Non-pigmented ciliary epithelial cell (primary cell): ENCODE measurements around the gene RAD9A.

Experiments used
- DNase-seq: peaks from one replicate; pipeline ENCODE4 v3.0.0-alpha.2; 2010; ENCODE audit warnings: low read depth

The RAD9A gene

DNA sequence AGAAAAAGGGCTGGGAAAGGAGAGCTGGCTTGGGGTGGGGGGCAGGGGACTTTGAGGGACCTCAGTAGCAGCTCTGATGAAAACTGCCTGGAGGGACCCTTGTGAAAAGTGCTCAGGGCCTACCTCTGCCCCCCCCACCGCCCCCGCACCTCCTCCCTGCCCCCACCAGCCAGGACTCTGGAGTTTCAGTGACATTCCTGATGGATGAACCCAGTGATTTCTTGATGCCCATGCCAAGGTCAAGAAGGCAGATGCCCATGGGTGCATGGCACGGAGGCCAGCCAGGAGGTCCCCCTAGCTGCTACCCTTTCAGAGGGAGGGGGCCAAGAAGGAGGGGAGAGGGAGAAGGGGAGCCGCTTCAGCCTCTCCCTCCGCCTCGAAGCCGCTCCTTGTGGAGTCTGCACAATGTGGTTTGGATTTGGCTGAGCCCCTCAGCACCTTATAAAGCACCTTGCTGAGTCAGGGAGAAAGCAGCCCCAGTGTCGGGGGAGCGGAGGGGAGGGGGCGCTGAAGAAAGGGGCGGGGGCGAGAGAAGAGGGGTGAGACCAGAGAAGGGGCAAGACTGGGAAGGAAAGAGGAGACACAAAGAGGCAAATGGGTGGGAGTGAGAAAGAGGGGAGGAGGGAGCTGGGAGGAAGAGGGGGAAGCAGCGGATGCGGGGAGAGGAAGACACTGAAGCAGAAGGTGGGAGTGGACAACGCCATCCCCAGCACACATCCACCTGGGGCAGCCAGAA is 16.3 kb upstream of the RAD9A start:
- no peak for DNase-seq

DNA sequence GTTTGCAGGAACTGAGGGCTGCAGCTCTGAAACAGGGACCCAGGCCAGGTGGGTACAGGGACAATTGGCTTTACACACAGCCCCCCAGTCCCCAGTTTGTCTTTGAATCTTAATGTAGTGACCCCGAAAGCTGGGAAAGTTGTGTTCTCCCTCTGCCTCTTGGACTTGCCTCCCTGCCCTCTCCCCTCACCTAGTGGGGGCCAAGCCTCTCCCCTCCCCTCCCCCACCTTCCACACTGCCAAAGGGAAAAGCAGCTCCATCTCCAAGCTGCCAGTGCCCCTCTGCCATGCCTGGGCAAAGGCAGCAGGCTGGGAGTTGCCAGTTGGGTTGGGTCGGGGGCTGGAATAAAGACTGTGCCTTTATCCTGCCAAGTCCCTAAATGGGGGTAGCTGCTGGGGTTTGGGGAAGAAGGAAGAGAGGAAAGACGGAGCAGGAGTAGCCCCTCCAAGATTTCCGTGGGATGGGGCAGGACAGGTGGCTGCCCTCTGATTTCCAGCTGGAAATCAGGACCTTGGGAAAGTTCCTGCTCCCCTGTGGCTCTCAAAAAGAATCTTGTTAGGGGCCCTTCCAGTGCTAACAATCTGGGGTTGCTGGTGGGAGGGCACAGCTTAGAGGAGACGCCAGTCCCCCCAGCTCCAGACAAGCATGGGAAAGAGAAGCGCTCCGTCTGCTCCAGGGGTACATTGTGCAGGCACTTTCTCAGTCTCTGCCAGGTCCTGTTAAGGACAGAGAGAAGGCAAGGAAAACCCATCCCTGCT is 15.5 kb upstream of the RAD9A start:
- no peak for DNase-seq

DNA sequence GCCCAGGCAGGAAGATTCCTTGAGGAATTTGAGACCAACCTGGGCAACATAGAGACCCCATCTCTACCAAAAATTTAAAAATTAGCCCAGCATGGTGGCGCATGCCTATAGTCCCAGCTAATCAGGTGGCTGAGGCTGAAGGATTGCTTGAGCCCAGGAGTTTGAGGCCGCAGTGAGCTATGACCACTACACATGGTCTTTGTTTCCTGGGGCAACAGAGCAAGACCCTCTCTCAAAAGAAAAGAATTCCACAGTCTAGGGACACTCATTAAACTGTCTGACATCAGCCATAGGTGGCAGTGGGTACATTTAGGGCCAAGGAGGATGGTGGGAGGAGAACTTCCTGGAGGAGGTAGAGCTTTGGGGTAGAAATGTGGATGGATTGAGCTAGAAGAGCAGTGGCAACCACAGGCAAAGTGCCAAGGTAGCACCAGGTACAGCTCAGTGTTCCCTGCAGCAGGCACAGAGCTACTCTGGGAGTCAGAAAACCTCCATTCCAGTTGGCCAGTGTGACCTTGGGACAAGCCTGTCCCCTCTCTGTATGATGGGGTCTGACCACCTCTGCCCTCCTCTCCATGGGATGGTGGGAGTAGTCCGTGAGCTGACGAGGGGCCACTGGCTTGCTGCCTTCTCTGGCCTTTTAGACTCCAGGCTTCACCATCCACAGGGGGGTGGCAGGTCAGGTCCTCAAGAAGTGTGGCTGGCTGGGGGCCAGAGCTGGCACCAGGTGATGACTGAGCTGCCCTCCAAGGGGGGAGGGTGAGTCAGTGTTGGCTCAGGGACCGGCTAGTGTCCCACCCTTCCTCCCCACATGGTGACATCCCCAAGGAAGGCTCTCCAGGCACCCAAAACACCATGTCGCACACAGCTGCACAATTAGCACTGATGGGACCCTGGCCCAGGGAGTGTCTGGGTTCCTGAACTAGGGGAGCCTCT is 14.6 kb upstream of the RAD9A start:
- DNase-seq = no peak

DNA sequence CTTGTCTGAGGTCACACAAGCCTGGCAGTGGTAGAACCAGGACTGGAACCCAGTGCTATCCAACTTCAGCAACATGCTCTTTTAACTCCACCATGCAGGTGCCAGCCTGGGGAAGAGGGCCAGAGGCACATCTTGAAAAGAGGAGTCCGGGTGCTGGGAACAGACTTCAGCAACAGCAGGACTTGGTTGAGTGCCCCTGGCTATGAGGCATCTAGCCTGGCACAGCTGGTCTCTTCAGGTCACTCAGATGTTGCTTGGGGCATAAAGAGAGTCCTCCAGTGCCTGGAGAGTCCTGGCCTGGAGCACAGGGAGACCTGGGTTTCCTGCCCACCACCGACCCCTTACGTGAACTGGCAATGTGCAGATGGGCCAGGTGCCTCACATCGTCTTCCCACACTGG is 13.2 kb upstream of the RAD9A start:
- DNase-seq = no peak

DNA sequence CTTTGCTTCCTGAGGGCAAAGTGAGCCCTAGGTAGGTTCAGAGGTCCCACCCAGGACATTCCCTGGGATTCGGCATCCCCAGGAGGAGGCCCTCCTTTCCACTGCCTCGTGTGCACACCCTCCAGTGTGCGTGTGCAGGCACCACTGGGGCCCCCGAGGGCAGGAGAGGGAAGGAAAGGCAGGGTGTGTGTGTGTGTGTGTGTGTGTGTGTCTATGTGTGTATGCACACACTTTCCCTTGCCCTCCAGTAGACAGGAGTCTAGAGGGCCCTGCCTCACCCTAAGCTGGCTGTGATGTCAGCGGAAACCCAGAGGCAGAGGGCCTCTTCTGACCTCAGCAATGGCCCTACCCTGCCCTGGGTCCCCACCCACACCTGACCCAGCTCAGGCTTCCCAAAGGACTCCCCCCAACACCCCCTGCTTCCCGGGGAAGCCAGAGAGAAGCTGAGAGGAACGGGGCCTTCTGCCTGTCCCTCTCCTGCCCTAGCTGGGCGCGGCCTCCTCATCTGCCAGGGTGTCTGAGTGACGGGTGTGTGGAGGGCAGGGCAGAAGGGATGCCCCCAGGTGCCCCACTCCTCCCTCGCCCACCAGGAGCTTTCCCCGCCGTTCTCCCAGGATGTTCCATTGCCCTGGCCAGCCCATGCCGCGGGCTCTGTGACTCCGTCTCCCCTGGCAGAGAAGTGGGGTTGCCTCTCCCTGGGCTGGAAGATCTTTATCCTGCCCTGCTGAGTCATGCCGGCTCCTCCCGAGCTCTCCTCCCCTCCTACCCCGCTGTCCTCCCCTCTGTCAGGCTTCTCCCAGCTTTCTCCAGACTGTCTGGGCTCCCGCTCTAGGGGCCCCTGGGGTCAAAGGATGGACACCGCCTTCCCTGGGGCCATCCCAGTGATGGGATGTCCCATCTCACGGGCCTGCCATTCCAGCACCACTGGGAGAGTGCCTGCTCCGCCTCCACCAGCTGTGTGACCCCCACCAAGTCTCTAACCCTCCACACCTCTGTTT is 12.4 kb upstream of the RAD9A start:
- DNase-seq = no peak

DNA sequence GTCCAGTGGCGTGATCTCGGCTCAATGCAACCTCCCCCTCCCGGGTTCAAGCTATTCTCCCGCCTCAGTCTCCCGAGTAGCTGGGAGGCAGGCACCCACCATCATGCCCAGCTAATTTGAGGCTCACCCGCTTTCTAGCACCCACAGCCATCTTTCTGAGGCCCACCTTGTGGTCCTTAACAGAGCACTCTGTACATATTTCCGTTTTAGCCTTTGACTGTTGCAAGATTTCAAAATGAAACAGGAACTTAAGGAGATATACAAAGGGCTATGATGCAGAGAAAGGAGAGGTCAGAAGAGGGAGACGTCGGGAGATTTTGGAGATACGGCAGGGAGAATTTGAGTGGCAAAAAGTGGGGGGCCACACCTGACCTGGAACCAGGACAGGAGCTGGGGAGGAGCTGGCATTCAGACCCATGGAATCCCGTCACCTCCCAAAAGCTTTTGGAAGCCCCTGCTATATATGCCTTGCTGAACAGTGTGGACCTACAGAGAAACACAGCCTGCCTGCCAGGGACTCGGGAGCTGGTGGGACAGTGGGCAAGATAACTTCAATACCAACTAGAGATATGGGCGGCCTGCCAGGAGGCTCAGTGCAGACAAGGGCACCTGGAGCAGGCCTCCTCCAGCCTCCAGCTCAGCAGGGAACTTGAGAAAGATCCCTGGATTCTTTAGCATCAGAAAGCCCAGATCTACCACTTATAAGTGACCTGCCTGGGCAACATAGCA is 10.4 kb upstream of the RAD9A start:
- DNase-seq = no peak

DNA sequence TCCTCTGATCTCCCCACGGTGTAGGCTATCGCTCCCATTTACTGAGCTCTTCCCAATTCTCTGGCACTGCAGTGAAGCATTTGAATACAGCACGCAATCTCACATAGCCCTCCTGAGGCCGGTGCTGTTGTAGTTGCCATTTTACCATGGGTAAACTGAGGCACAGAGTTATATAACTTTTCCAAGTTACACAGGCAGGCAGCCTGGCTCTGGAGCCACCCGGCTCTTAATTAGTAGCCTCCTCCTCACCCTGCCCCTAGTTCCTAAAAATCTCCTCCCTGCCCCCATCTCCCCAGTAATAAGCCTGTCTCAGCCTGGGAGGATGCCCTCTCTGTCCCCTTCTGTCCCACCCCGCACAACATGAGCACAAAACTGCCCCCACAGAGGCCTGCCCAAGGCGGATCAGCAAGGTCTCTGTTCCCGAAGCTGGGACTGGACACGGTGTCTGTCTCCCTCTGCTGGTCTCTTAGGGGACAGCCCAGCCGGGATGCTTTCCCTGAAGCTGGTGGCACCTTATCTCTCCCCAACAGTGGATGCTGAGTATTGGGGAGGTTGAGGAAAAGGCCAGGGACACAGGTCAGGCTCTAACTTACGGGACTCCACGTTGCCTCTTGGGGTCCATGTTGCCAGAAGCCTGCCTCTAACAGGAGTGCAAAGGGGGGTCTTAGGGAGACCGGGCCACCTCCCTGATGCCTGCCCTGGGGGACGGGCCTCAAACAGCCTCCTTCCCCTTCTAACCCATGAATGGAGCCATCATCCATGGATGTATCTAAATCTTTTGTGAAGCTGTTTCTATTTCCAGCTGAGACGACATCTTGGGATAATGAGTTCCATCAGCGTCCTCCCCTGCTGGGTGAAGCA is 9.3 kb upstream of the RAD9A start:
- DNase-seq = no peak

DNA sequence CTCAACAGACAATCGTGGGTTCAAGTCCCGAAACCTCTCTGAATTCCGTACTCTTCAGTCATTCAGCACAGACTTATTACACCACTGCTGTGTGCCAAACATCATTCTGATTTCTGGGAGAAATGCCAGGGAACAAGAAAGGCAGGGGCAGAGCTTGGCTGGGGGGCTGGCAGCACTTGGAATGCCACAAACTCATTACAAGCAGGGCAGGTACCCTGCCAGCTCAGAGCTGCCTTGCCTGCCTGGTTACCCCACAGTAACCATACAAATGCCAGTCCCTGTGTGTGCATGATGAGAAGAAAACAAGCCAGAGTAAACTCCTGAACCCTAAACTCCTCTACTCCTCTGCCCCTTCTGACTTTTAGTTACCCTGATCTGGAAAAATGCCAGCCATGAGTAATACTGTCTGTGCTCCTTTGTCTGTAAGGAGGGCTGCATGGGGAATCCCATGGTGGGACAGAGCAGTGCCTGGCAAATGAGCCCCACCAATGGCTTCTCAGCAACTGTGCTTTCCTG is 6.9 kb upstream of the RAD9A start:
- DNase-seq = no peak

DNA sequence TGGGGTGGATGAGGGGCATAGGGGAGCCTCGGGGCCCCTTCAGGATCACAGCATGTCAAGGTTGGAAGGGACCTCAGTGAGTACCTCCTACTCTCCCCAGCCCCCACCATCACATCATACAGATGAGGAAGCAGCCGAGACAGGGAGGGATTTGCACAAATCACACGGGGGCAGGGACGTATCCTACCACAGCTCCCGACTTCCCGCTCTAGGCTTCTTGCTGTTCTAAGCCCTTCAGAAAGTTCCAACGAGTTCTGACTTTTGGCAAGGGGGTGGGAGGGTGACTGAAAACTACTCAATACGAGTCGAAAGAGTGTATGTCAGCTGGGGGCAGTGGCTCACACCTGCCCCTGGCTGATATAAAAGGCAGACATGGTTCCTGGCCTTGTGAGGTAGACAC is 4.7 kb upstream of the RAD9A start:
- no peak for DNase-seq

DNA sequence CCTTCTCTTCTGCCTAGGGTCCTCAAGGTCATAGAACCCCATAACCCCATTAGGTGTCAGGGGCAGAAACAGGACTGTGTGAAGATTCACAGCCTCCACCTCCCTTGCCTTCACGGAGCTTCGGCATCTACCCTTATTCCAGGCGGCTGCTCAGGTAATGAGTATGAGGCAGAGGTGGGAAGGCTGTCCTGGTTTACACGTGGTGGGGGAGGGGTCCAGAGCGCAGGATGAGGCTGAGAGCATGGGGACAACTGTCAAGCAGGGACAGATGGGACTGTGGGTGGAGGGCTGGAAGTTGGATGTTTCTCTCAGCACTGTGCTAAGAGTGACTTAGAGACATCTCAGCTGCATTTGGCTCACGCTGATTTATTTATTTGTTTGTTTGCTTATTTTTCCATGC is 4.3 kb upstream of the RAD9A start:
- DNase-seq = no peak

DNA sequence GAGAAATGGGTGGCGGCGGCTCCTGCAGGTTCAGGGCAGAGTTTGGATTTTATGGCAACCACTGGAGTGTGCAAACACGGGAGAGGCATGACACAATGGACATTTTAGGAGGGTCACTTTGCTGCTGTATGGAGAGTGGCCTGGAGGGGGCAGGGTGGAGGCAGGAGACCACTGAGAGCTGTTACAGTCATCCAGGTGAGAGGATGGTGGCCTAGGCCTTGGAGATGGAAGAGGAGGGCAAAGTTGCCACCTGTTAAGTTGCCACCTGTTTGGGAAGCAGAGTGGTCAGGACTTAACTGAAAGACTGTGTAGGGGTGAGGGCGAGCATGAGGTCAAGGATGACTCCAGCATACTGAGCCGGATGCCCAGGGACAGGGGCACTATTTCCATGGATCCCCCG is 2.3 kb upstream of the RAD9A start:
- no peak for DNase-seq

DNA sequence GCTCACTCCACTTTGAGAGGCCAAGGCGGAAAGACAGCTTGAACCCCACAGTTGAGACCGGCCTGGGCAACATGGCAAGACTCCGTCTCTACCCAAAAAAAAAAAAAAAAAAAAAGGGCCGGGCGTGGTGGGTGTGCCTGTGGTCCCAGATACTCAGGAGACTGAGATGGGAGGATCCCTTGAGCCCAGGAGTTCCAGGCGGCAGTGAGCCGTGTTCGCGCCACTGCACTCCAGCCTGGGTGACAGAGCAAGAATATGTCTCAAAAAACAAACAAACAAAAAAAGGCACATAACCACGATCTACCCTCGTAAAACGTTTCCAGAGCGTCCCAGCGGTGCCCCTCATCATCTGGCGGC is 861 bp upstream of the RAD9A start:
- no peak for DNase-seq

DNA sequence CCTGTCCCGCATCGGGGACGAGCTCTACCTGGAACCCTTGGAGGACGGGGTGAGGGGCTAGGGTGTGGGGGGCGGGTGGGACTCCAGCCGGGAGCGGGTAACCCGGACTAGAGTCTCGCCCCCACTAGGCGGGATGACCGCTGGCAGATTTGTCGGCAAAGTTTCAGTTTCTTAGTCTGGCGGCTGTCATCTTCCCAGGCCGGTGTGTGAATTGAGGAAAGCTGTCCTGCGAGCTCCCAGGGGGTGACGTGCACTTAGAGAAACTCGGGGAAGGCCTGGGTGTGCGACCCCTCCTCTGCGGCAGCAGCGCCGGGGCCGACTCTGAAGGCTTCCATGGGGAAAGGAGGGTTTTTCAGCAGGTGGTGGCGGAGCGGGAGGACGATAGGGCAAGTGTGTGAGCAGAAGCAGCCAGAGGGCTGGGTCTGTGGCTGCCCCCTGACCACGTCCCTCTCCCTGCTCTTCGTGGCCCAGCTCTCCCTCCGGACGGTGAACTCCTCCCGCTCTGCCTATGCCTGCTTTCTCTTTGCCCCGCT is 463 bp downstream of the RAD9A start:
- DNase-seq = no peak

DNA sequence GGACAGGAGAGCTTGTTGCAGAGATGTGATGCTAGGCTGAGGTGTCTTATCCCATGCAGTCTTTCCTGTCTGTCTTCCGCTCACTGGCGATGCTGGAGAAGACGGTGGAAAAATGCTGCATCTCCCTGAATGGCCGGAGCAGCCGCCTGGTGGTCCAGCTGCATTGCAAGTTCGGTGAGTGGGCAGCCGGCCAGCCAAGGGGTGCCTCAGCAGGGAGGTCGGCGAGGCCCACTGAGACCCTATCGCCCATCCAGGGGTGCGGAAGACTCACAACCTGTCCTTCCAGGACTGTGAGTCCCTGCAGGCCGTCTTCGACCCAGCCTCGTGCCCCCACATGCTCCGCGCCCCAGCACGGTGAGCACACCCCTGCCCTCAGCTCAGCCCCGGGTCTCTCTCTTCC is 1.7 kb downstream of the RAD9A start:
- DNase-seq = no peak

DNA sequence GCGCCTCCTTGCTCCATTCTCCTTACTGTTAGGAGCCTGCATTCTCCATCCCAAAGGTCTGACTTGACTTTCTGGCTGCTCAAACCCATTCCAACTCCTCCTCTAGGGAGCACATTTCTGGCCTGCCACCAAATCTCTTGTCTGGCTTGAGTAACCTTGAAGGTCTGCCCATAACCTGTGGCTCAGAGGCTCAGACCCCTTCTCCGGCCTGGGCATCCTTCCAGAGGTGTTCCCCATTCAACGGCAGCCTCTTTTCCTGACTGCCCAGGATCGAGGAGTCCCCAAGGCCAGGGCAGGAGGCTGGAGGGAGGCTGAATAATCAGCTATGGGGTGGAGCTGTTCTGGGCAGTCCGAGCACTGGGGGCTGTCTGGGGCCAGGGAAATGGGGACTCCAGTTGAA is 2.2 kb downstream of the RAD9A start:
- DNase-seq = no peak

DNA sequence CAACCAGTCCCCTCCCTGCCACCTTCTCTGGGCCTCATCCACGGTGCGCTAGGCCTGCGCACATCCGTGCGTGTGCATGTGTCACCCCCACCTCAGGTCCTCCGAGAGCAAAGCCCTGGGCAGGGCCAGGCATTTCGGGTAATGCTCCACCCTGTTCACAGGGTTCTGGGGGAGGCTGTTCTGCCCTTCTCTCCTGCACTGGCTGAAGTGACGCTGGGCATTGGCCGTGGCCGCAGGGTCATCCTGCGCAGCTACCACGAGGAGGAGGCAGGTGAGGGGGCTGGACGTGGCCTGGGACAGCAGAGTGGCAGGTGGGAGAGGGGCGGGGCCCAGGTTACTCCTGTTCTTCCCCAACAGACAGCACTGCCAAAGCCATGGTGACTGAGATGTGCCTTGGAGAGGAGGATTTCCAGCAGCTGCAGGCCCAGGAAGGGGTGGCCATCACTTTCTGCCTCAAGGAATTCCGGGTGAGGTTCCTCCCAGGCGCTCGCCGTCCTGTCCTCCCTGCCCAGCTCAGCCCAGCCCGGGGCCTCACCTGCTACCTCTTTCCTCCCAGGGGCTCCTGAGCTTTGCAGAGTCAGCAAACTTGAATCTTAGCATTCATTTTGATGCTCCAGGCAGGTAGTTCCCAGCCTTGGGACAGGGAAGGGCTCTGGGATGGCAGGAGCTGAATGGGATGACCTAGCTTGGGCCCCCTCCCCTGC is 3.9 kb downstream of the RAD9A start:
- DNase-seq = no peak

DNA sequence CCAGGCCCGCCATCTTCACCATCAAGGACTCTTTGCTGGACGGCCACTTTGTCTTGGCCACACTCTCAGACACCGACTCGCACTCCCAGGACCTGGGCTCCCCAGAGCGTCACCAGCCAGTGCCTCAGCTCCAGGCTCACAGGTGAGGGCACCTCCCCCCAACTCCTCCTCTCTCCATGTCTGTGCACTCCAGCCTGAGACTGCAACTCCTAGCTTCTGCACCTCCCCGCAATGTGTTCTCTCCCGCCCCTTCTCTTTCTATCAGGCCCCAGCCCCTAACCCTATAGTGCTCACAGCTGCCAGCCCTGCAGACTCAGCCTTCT is 4.4 kb downstream of the RAD9A start:
- DNase-seq = no peak

DNA sequence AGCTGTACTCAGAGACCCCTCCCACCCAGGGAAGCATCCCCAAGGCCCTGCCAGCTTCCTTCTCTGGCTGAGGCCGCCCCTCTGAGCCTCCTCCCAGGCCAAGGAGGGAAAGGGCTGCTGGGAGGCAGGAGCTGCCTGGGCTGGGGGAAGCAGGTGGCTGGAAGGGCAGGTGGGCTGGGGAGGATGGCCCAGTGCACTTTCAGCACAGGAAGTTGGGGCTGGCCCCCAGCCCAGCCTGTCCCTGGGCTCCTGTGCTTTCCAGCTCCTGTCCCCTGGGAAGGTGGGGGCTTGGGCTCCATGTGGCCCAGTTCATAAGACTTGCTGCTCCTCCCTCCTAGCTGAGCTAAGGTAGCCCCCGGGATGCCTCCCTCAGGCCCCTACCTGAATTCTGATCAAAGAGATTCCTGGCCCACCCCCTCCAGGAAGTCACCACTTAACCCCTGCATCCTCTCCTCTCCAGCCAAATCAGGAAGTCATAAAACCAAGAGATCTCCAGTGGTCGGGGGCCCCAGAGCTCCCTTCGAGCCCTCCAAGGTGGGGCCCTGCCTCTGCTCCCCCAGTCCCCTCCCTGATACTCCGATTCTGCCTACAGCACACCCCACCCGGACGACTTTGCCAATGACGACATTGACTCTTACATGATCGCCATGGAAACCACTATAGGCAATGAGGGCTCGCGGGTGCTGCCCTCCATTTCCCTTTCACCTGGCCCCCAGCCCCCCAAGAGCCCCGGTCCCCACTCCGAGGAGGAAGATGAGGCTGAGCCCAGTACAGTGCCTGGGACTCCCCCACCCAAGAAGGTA is 5.0 kb downstream of the RAD9A start:
- no peak for DNase-seq
